HEK293T (cell line): ENCODE results near the gene NCAN.
A peak's percentile ranks its signal among the peaks of the same experiment; 100 is the strongest.

Experiments
- CTCF ChIA-PET: fragments of 350-600 bp; formaldehyde crosslinking; extraction: SDS; loops from one replicate; lab custom pipeline; 2021; ENCODE audit warnings: antibody characterized with exemption, inconsistent platforms; lab: Yijun Ruan, JAX
- POLR2A ChIA-PET: fragments of 350-600 bp; formaldehyde crosslinking; extraction: SDS; loops from one replicate; lab custom pipeline; 2020; ENCODE audit warnings: antibody characterized with exemption, inconsistent platforms; lab: Yijun Ruan, JAX
- DNase-seq: peaks from one replicate; pipeline ENCODE4 v3.0.0; 2012; ENCODE audit warnings: mixed read lengths; ENCODE audit errors: extremely low spot score
- ARNT ChIP-seq: fragments of 450-650 bp; IDR thresholded peaks from 2 replicates; pipeline ENCODE4 v1.6.1; 2017; ENCODE audit warnings: mild to moderate bottlenecking
- BHLHE40 ChIP-seq: fragments of 450-650 bp; IDR thresholded peaks from 2 replicates; pipeline ENCODE4 v1.6.1; 2016; ENCODE audit warnings: mild to moderate bottlenecking, moderate library complexity, borderline replicate concordance
- CTBP1 ChIP-seq: fragments of 450-650 bp; IDR thresholded peaks from 2 replicates; pipeline ENCODE4 v1.6.1; 2016; ENCODE audit warnings: borderline replicate concordance
- ELF4 ChIP-seq: fragments of 450-650 bp; IDR thresholded peaks from 2 replicates; pipeline ENCODE4 v1.6.1; 2017; ENCODE audit warnings: antibody characterized with exemption
- FOXA1 ChIP-seq: fragments of 450-650 bp; IDR thresholded peaks from 2 replicates; pipeline ENCODE4 v1.6.1; 2016; ENCODE audit warnings: mild to moderate bottlenecking
- FOXK2 ChIP-seq: fragments of 450-650 bp; IDR thresholded peaks from 2 replicates; pipeline ENCODE4 v1.6.1; 2016; ENCODE audit warnings: mild to moderate bottlenecking
- FOXM1 ChIP-seq: fragments of 450-650 bp; IDR thresholded peaks from 2 replicates; pipeline ENCODE4 v1.6.1; 2017; ENCODE audit warnings: mild to moderate bottlenecking, borderline replicate concordance
- HDGF ChIP-seq: fragments of 450-650 bp; IDR thresholded peaks from 2 replicates; pipeline ENCODE4 v1.6.1; 2017; ENCODE audit warnings: antibody characterized with exemption, borderline replicate concordance
- L3MBTL2 ChIP-seq: fragments of 450-650 bp; conservative IDR thresholded peaks from 2 replicates; pipeline ENCODE4 v1.6.1; 2016; ENCODE audit warnings: mild to moderate bottlenecking
- LEF1 ChIP-seq: fragments of 450-650 bp; IDR thresholded peaks from 2 replicates; pipeline ENCODE4 v1.6.1; 2017; ENCODE audit warnings: mild to moderate bottlenecking, borderline replicate concordance
- NFRKB ChIP-seq: fragments of 450-650 bp; IDR thresholded peaks from 2 replicates; pipeline ENCODE4 v1.6.1; 2016; ENCODE audit warnings: mild to moderate bottlenecking, moderate library complexity
- PKNOX1 ChIP-seq: fragments of 450-650 bp; IDR thresholded peaks from 2 replicates; pipeline ENCODE4 v1.6.1; 2016
- SP1 ChIP-seq: fragments of 450-650 bp; IDR thresholded peaks from 2 replicates; pipeline ENCODE4 v1.6.1; 2017
- SUZ12 ChIP-seq: fragments of 450-650 bp; IDR thresholded peaks from 2 replicates; pipeline ENCODE4 v1.6.1; 2016; ENCODE audit warnings: mild to moderate bottlenecking
- TARDBP ChIP-seq: fragments of 450-650 bp; IDR thresholded peaks from 2 replicates; pipeline ENCODE4 v1.6.1; 2016
- ZNF384 ChIP-seq: fragments of 450-650 bp; IDR thresholded peaks from 2 replicates; pipeline ENCODE4 v1.6.1; 2016

Gene NCAN

GRCh38 chr19:19212916-19213315 is 1.2 kb downstream of the NCAN start:
- DNase-seq = no peak
- CTCF ChIA-PET = no interaction called here
- POLR2A ChIA-PET = interaction anchor here (1.0 kb wide), 1 partner anchor 9 kb away, joined by 5 read pairs; the partner anchor contains the start of gene NR2C2AP
- TF ChIP-seq PKNOX1 (no peak), FOXM1 (no peak), SP1 (no peak), BHLHE40 (no peak), ARNT (no peak), ZNF384 (no peak), NFRKB (no peak), HDGF (no peak), LEF1 (no peak), SUZ12 (no peak)

GRCh38 chr19:19213426-19214158 is 1.8 kb downstream of the NCAN start:
- ChIA-PET POLR2A (no interaction called here), CTCF (no interaction called here)
- no peak for DNase-seq
- TF ChIP-seq SUZ12 (no peak), ARNT (no peak), ZNF384 (no peak), L3MBTL2 (no peak), SP1 (no peak), LEF1 (no peak), HDGF (no peak), BHLHE40 (no peak), FOXA1 (no peak), PKNOX1 (no peak), FOXM1 (no peak), ELF4 (no peak), FOXK2 (no peak), TARDBP (no peak), NFRKB (no peak), CTBP1 (no peak)

GRCh38 chr19:19214159-19214490 is 2.4 kb downstream of the NCAN start:
- TF ChIP-seq L3MBTL2 = no peak
- TF ChIP-seq FOXM1 = no peak
- TF ChIP-seq CTBP1 = no peak
- no peak for TF ChIP-seq NFRKB
- TF ChIP-seq SUZ12 = no peak
- no peak for TF ChIP-seq LEF1
- no peak for TF ChIP-seq ARNT
- no peak for TF ChIP-seq SP1
- TF ChIP-seq FOXA1 = no peak
- TF ChIP-seq PKNOX1 = no peak
- no peak for TF ChIP-seq BHLHE40
- TF ChIP-seq FOXK2 = no peak
- no peak for TF ChIP-seq HDGF
- TF ChIP-seq TARDBP = no peak
- no peak for TF ChIP-seq ELF4
- no peak for TF ChIP-seq ZNF384
- no peak for DNase-seq
- ChIA-PET CTCF (no interaction called here), POLR2A (no interaction called here)

DNA sequence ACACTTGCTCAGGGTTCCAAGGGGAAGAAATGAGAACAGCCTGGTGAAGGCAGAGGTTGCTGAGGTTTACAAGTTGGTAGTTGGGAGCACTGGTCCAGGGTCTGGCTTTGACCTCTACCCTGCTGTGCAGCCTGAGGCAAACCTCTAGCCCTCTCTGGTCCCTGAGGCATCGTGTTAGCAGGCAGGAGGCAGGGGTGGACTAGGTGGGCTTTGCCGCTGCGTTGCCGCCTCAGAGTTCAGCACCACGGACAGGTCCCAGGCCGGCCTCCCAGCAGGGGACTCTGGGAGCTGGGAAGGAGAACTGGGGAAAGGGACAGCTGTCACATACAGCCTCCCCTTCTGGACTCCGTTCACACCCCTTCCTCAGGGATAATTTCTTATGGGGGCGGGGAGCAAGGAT is 3.1 kb downstream of the NCAN start:
- ChIA-PET POLR2A (no interaction called here), CTCF (no interaction called here)
- peak; percentile 74 for DNase-seq
- TF ChIP-seq SP1 (no peak), L3MBTL2 (no peak), SUZ12 (no peak), LEF1 (no peak), FOXM1 (no peak), ELF4 (no peak), TARDBP (no peak), FOXA1 (no peak), FOXK2 (no peak)

DNA sequence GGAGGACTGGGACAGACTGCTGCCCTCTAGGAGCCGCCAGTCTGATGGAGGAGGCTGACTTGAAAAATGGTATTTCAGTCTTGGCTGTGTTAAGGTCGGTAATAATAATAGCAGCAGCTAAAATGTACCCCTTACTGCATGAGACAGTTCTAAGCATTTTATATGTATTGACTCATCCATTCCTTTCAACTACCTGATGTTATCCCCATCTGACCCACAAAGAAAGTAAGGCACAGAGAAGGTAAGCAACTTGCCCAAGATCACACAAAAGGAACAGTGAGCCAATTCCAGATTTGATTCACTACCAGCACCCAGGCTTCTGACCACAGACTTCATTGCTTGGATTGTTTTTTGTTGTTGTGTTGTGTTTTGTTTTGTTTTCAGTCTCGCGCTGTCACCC is 4.0 kb downstream of the NCAN start:
- no peak for DNase-seq
- TF ChIP-seq L3MBTL2 (no peak), PKNOX1 (no peak), ZNF384 (no peak), BHLHE40 (no peak), HDGF (no peak), ELF4 (no peak), FOXM1 (no peak), SP1 (no peak), CTBP1 (no peak), ARNT (no peak), FOXK2 (no peak), LEF1 (no peak), NFRKB (no peak), FOXA1 (no peak), SUZ12 (no peak)
- CTCF ChIA-PET = no interaction called here
- POLR2A ChIA-PET = no interaction called here
